Prostate gland (tissue), 2 donors: ENCODE results near the gene UBC. TPM values are rescaled to one million over a fixed set of nuclear protein-coding genes. Genes with fewer than 3 reads are reported as not detected.

ENCODE experiments used
- DNase-seq: peaks from one replicate; pipeline ENCODE4 v3.0.0-alpha.2; 2019; ENCODE audit warnings: low spot score
- H3K27ac ChIP-seq, 2 donors: fragments of 200-600 bp; sonication (generic); 2 replicates each; pipeline ENCODE4 v1.5.1; 2017 to 2019
- H3K27me3 ChIP-seq: fragments of 200-600 bp; sonication (generic); replicated peaks from 2 replicates; pipeline ENCODE4 v1.5.1; 2019; ENCODE audit not compliant: insufficient read depth
- H3K36me3 ChIP-seq, 2 donors: fragments of 200-600 bp; sonication (generic); 1 replicate in 1 of 2; 2 replicates in 1 of 2; pipeline versions ENCODE4 v1.5.1 to v1.8.1; 2017 to 2019
- H3K4me1 ChIP-seq: fragments of 200-600 bp; sonication (generic); replicated peaks from 2 replicates; pipeline ENCODE4 v1.5.1; 2019
- H3K4me3 ChIP-seq, 2 donors: fragments of 200-600 bp; sonication (generic); 2 replicates each; pipeline ENCODE4 v1.5.1; 2017 to 2019
- H3K9me3 ChIP-seq: fragments of 200-600 bp; sonication (generic); 2 replicates; pipeline ENCODE4 v1.5.1; 2017
- POLR2A ChIP-seq: fragments of 450-650 bp; IDR thresholded peaks from one replicate; pipeline ENCODE4 v1.6.1; 2016; ENCODE audit warnings: antibody characterized with exemption, mild to moderate bottlenecking
- POLR2AphosphoS5 ChIP-seq: sonication (generic); formaldehyde crosslinking; IDR thresholded peaks from one replicate; pipeline ENCODE4 v1.6.1; 2017; ENCODE audit warnings: antibody characterized with exemption
- WGBS: methylation state at CpG from one replicate; pipeline ENCODE4 v1.1.5; 2018; 5-methylcytosine and 5-hydroxymethylcytosine counted together
- intact Hi-C: fragments of 100-400 bp; cut with DNase I; formaldehyde crosslinking; loops from one replicate; pipeline ENCODE4 v1.14.2; 2022
- total RNA-seq, 2 donors: library from RNA; depleted of rRNA; stranded (reverse); fragments of >200 nt; gene quantifications; one replicate each; pipeline ENCODE4 v1.1.0, GENCODE V29; 2016
- TF ChIP-seq, protein P1 (sequence below), 4 experiments: fragments of 200-600 bp in 2 of 4; fragments of 450-650 bp in 2 of 4; sonication (generic) in 2 of 4; IDR thresholded peaks; 1 replicate in 3 of 4; 2 replicates in 1 of 4; pipeline ENCODE4 v1.5.1; 2016 to 2019; ENCODE audit warnings: antibody characterized with exemption in 4 of 4, mild to moderate bottlenecking in 2 of 4, moderate library complexity in 2 of 4

Gene UBC
- total RNA-seq, 2 donors from 2014 or later: 854 to 1,154 TPM

DNA sequence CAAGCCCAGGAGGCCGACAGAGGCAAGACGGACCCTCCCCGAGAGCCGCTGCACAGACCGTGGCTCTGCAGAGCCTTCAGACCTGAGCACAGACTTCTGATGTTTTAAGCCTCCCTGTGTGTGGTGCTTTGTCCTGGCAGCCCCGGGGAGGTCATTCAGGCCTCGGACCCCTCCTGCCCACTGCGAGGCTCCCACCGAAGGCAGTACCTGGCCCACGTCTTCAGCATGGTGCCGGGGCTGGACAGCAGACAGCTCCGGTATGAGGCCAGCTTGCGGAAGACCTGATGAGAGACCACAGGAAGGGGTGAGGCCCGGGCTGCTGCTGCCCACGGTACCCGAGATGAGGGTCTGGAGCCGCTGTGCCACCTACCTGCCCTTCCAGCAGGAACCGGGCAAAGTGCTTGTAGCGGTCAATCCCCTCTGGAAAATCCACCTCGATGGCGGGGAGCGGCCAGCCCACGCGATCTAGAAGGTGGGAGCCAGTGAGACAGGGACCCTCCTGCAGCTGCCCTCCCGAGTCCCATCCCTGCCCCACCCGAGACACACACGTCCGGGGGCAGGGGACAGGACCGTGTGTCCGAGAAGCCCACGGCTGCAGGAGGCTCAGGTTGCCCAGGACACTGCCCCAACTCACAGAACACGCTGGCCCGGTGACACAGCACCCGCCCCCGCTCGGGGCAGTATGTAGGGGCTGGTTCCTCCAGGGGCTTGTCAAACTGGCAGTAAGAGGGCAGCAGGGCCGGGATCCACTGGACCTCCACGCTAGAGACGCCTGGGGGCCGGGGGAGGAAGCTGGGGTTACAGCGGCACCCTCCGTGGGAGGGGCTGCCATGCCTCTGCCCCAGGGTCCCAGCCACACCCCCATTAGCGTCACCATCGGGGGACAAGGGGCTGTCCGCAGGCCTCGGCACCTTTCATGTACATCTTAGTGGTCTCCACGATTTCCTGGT is 35.6 kb upstream of the UBC start:
- TF ChIP-seq POLR2AphosphoS5 (no peak), POLR2A (no peak)
- TF ChIP-seq, protein P1, sequence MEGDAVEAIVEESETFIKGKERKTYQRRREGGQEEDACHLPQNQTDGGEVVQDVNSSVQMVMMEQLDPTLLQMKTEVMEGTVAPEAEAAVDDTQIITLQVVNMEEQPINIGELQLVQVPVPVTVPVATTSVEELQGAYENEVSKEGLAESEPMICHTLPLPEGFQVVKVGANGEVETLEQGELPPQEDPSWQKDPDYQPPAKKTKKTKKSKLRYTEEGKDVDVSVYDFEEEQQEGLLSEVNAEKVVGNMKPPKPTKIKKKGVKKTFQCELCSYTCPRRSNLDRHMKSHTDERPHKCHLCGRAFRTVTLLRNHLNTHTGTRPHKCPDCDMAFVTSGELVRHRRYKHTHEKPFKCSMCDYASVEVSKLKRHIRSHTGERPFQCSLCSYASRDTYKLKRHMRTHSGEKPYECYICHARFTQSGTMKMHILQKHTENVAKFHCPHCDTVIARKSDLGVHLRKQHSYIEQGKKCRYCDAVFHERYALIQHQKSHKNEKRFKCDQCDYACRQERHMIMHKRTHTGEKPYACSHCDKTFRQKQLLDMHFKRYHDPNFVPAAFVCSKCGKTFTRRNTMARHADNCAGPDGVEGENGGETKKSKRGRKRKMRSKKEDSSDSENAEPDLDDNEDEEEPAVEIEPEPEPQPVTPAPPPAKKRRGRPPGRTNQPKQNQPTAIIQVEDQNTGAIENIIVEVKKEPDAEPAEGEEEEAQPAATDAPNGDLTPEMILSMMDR (IDR thresholded peaks at IDR 0.05): no peak
- 92% methylated on average over 43 of the region's 47 CpGs for WGBS
- no peak for DNase-seq
- Histone ChIP-seq H3K9me3 (no peaks in the 10 kb centered on the region), H3K27ac (no peak overlapping the region), H3K4me1 (no peaks in the 10 kb centered on the region), H3K4me3 (no peak overlapping the region), H3K36me3 (no peaks in the 10 kb centered on the region), H3K27me3 (no peaks in the 10 kb centered on the region)
- intact Hi-C loops: no loop called here

GRCh38 chr12:124949066-124949465 is 34.6 kb upstream of the UBC start:
- TF ChIP-seq, protein P1 (IDR thresholded peaks at IDR 0.05): no peak
- TF ChIP-seq POLR2A: no peak
- TF ChIP-seq POLR2AphosphoS5: no peak
- intact Hi-C loops: no loop called here
- Histone ChIP-seq H3K27me3 (no peaks in the 10 kb centered on the region), H3K36me3 (no peaks in the 10 kb centered on the region), H3K9me3 (no peaks in the 10 kb centered on the region), H3K27ac (no peak overlapping the region), H3K4me3 (no peak overlapping the region), H3K4me1 (no peaks in the 10 kb centered on the region)
- WGBS: 90% methylated on average over 12 of the region's 12 CpGs
- no peak for DNase-seq

DNA sequence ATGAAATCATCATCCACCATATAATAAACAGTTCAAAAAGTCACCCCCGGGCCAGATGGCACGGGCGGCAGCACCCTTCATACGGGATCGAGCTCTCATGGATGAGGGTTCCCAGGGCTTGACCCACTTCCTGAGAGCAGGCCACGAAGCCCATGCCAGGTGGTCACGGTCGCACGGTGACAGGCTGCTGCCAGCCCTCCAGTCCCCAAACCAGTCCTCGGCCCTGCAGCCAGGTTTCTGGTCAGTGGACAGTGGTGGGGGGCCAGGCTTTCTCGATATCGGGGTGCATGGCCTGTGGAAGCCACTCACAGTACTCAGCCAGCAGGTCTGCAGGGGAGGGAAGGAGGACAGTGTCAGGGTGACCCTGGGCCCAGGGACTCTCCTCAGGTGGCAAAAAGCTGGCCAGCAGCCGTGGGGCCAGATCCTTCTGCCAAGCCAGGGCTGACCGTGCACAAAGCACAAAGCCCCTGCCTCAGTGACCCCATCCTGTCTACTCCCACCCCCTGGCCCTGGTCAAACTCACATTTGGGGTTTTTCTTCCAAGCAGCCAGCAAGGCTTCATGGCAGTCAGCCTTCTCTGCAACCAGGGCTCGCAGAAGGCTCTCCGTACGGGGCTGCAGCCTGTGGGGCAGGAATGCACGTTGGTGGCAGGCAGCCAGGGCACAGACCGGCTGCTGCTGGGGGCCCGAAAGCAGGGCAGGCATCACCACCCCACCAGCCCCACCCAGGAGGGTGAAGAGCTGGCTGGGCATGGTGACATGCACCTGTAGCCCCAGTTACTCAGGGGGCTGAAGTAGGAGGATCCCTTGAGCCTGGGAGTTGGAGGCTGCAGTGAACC is 33.3 kb upstream of the UBC start:
- intact Hi-C loops: no loop called here
- WGBS: 73% methylated on average over 17 of the region's 20 CpGs
- TF ChIP-seq POLR2A (no peak), POLR2AphosphoS5 (no peak)
- TF ChIP-seq, protein P1 (IDR thresholded peaks at IDR 0.05): no peak
- DNase-seq: no peak
- no peaks in the 10 kb centered on the region for H3K9me3 ChIP-seq
- H3K27ac ChIP-seq: no peak overlapping the region
- no peaks in the 10 kb centered on the region for H3K27me3 ChIP-seq
- H3K36me3 ChIP-seq: no peaks in the 10 kb centered on the region
- no peaks in the 10 kb centered on the region for H3K4me1 ChIP-seq
- no peak overlapping the region for H3K4me3 ChIP-seq

- no peaks in the 10 kb centered on the region for H3K9me3 ChIP-seq
- WGBS: 87% methylated on average over 11 of the region's 11 CpGs
- H3K27me3 ChIP-seq: no peaks in the 10 kb centered on the region
- no peak overlapping the region for H3K4me3 ChIP-seq
- intact Hi-C loops: no loop called here
- H3K36me3 ChIP-seq: no peaks in the 10 kb centered on the region
- no peak overlapping the region for H3K27ac ChIP-seq
- no peaks in the 10 kb centered on the region for H3K4me1 ChIP-seq
- no peak for DNase-seq
- TF ChIP-seq, protein P1 (IDR thresholded peaks at IDR 0.05): no peak
- no peak for TF ChIP-seq POLR2AphosphoS5
These were observed 32.6 kb upstream of the UBC start for GRCh38 chr12:124947013-124947412.
